ENCODE results near the gene MRPL48.
"Not testable (repeated sequence)": the region's sequence is repeated elsewhere in the genome, so short reads cannot be mapped to it uniquely, and the experiment has no call there.

DNA sequence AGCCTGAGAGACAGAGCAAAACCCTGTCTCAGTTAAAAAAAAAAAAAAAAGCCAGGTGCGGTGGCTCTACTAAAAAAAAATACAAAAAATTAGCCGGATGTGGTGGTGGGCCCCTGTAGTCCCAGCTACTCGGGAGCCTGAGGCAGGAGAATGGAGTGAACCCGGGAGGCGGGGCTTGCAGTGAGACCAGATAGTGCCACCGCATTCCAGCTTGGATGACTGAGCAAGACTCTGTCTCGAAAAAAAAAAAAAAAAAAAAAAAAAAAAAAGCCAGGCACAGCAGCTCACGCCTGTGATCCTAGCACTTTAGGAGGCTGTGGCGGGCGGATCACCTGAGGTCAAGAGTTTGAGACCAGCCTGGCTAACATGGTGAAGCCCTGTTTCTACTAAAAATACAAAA, 92.8 kb downstream of the MRPL48 start:
- TF ChIP-seq, protein P1, sequence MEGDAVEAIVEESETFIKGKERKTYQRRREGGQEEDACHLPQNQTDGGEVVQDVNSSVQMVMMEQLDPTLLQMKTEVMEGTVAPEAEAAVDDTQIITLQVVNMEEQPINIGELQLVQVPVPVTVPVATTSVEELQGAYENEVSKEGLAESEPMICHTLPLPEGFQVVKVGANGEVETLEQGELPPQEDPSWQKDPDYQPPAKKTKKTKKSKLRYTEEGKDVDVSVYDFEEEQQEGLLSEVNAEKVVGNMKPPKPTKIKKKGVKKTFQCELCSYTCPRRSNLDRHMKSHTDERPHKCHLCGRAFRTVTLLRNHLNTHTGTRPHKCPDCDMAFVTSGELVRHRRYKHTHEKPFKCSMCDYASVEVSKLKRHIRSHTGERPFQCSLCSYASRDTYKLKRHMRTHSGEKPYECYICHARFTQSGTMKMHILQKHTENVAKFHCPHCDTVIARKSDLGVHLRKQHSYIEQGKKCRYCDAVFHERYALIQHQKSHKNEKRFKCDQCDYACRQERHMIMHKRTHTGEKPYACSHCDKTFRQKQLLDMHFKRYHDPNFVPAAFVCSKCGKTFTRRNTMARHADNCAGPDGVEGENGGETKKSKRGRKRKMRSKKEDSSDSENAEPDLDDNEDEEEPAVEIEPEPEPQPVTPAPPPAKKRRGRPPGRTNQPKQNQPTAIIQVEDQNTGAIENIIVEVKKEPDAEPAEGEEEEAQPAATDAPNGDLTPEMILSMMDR (IDR thresholded peaks at IDR 0.05): not testable (repeated sequence)
- TF ChIP-seq POLR2AphosphoS5 (IDR thresholded peaks at IDR 0.05): not testable (repeated sequence)
